Right lobe of liver (tissue), 4 donors: Measurements from ENCODE around the gene KAZN.

ENCODE experiments used
- POLR2A ChIP-seq: fragments of 450-650 bp; IDR thresholded peaks from one replicate; pipeline ENCODE4 v1.6.1; 2017; ENCODE audit warnings: antibody characterized with exemption, mild to moderate bottlenecking
- TF ChIP-seq, protein P1 (sequence below), 4 donors: fragments of 200-600 bp in 3 of 4; fragments of 450-650 bp in 1 of 4; IDR thresholded peaks; one replicate each; pipeline versions ENCODE4 v1.5.1 to v1.8.0; 2016 to 2022; ENCODE audit warnings: antibody characterized with exemption in 4 of 4, mild to moderate bottlenecking in 2 of 4
- donor health status: DM: no; HTN: no; CAD: no.
- donor health status: DM: no; HTN: no; CAD: no.
- donor health status: DM: no; HTN: yes; CAD: no.

DNA sequence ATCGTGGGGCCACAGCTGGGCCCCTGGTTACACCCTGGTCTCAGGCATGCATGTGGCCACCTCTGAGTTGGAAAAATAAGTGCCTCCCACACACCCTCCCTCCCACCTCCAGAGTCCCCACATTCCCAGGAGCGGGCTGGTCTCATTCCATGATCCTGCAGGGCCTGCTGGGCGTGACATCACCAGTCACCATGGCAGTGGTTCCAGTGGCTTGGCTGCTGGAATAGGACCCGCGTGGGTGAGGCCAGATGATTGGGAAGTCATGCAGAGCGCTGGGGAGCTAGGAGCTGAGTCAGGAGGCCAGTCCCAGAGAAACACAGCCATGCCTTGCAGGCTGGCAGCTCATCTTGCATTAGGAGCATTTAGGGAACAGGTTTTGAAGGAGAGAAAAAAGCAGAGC, 429.6 kb downstream of the KAZN start:
- TF ChIP-seq, protein P1, sequence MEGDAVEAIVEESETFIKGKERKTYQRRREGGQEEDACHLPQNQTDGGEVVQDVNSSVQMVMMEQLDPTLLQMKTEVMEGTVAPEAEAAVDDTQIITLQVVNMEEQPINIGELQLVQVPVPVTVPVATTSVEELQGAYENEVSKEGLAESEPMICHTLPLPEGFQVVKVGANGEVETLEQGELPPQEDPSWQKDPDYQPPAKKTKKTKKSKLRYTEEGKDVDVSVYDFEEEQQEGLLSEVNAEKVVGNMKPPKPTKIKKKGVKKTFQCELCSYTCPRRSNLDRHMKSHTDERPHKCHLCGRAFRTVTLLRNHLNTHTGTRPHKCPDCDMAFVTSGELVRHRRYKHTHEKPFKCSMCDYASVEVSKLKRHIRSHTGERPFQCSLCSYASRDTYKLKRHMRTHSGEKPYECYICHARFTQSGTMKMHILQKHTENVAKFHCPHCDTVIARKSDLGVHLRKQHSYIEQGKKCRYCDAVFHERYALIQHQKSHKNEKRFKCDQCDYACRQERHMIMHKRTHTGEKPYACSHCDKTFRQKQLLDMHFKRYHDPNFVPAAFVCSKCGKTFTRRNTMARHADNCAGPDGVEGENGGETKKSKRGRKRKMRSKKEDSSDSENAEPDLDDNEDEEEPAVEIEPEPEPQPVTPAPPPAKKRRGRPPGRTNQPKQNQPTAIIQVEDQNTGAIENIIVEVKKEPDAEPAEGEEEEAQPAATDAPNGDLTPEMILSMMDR (IDR thresholded peaks at IDR 0.05), result no peak
- no peak for TF ChIP-seq POLR2A
